Measurements from ENCODE around the gene PCDHA13.
A peak's percentile ranks its signal among the peaks of the same experiment; 100 is the strongest.
"Not testable (repeated sequence)": the region's sequence is repeated elsewhere in the genome, so short reads cannot be mapped to it uniquely, and the experiment has no call there.

Gene PCDHA13

GRCh38 chr5:140876541-140877261 is 5.2 kb upstream of the PCDHA13 start:
- not testable (repeated sequence) for H3K27ac ChIP-seq (ENCODE audit: low read length); H3K4me3 ChIP-seq (ENCODE audit: low read length); H3K9ac ChIP-seq (ENCODE audit: low read depth, low read length); H3K9me3 ChIP-seq (ENCODE audit: insufficient read depth, low read depth, low read length); H3K27me3 ChIP-seq (ENCODE audit: insufficient read depth, low read length); H3K4me1 ChIP-seq (ENCODE audit: insufficient read depth, low read length); H3K36me3 ChIP-seq (ENCODE audit: insufficient read depth, low read depth, low read length)

GRCh38 chr5:140877262-140877581 is 4.7 kb upstream of the PCDHA13 start:
- H3K9me3 ChIP-seq (ENCODE audit: insufficient read depth, low read depth, low read length) = no peaks in the 10 kb centered on the region; the same call in 1 of the 2 replicates
- H3K4me1 ChIP-seq (ENCODE audit: insufficient read depth, low read length) = no peaks in the 10 kb centered on the region; the same call in 1 of the 2 replicates
- no peaks in the 10 kb centered on the region for H3K27me3 ChIP-seq (ENCODE audit: insufficient read depth, low read length)
- H3K4me3 ChIP-seq (ENCODE audit: low read length) = no peak overlapping the region
- H3K9ac ChIP-seq (ENCODE audit: low read depth, low read length) = no peak overlapping the region
- no peak overlapping the region for H3K27ac ChIP-seq (ENCODE audit: low read length)
- H3K36me3 ChIP-seq (ENCODE audit: insufficient read depth, low read depth, low read length) = no peaks in the 10 kb centered on the region

GRCh38 chr5:140882591-140882899 is 621 bp downstream of the PCDHA13 start:
- H3K4me3 ChIP-seq (ENCODE audit: low read length) = peak overlapping the region; percentile 76
- no peaks in the 10 kb centered on the region for H3K9me3 ChIP-seq (ENCODE audit: insufficient read depth, low read depth, low read length)
- H3K9ac ChIP-seq (ENCODE audit: low read depth, low read length) = peak overlapping the region; percentile 47; the same call in 1 of the 2 replicates
- H3K27me3 ChIP-seq (ENCODE audit: insufficient read depth, low read length) = no peaks in the 10 kb centered on the region
- no peak overlapping the region for H3K27ac ChIP-seq (ENCODE audit: low read length)
- no peaks in the 10 kb centered on the region for H3K4me1 ChIP-seq (ENCODE audit: insufficient read depth, low read length)
- H3K36me3 ChIP-seq (ENCODE audit: insufficient read depth, low read depth, low read length) = no peaks in the 10 kb centered on the region

GRCh38 chr5:140883373-140883772 is 1.4 kb downstream of the PCDHA13 start:
- Histone ChIP-seq H3K27me3 (ENCODE audit: insufficient read depth, low read length) (no peaks in the 10 kb centered on the region), H3K9me3 (ENCODE audit: insufficient read depth, low read depth, low read length) (no peaks in the 10 kb centered on the region), H3K4me1 (ENCODE audit: insufficient read depth, low read length) (no peaks in the 10 kb centered on the region), H3K36me3 (ENCODE audit: insufficient read depth, low read depth, low read length) (no peaks in the 10 kb centered on the region), H3K9ac (ENCODE audit: low read depth, low read length) (no peak overlapping the region), H3K27ac (ENCODE audit: low read length) (no peak overlapping the region), H3K4me3 (ENCODE audit: low read length) (no peak overlapping the region)

GRCh38 chr5:140883927-140884697 is 2.2 kb downstream of the PCDHA13 start:
- no peaks in the 10 kb centered on the region for H3K27me3 ChIP-seq (ENCODE audit: insufficient read depth, low read length)
- H3K9ac ChIP-seq (ENCODE audit: low read depth, low read length) = no peak overlapping the region
- H3K4me1 ChIP-seq (ENCODE audit: insufficient read depth, low read length) = no peaks in the 10 kb centered on the region
- H3K36me3 ChIP-seq (ENCODE audit: insufficient read depth, low read depth, low read length) = no peaks in the 10 kb centered on the region
- no peaks in the 10 kb centered on the region for H3K9me3 ChIP-seq (ENCODE audit: insufficient read depth, low read depth, low read length)
- no peak overlapping the region for H3K27ac ChIP-seq (ENCODE audit: low read length)
- no peak overlapping the region for H3K4me3 ChIP-seq (ENCODE audit: low read length)

- Histone ChIP-seq H3K9ac (ENCODE audit: low read depth, low read length) (no peak overlapping the region), H3K27ac (ENCODE audit: low read length) (no peak overlapping the region), H3K36me3 (ENCODE audit: insufficient read depth, low read depth, low read length) (no peaks in the 10 kb centered on the region)
These were observed 34.4 kb downstream of the PCDHA13 start for GRCh38 chr5:140916325-140916724.

GRCh38 chr5:140923601-140924000 is 41.7 kb downstream of the PCDHA13 start:
- H3K27ac ChIP-seq (ENCODE audit: low read length) = no peak overlapping the region
- H3K9ac ChIP-seq (ENCODE audit: low read depth, low read length) = no peak overlapping the region
- H3K27me3 ChIP-seq (ENCODE audit: insufficient read depth, low read length) = peaks cover 46% of the 10 kb centered on the region
- H3K4me3 ChIP-seq (ENCODE audit: low read length) = no peak overlapping the region
- H3K9me3 ChIP-seq (ENCODE audit: insufficient read depth, low read depth, low read length) = no peaks in the 10 kb centered on the region
- H3K4me1 ChIP-seq (ENCODE audit: insufficient read depth, low read length) = no peaks in the 10 kb centered on the region
- no peaks in the 10 kb centered on the region for H3K36me3 ChIP-seq (ENCODE audit: insufficient read depth, low read depth, low read length)

More at GRCh38 chr5:140916325-140916724, 34.4 kb downstream of the PCDHA13 start:
- peaks cover 4% of the 10 kb centered on the region; the same call in 1 of the 2 replicates for H3K9me3 ChIP-seq (ENCODE audit: insufficient read depth, low read depth, low read length)
- H3K4me3 ChIP-seq (ENCODE audit: low read length) = no peak overlapping the region
- H3K4me1 ChIP-seq (ENCODE audit: insufficient read depth, low read length) = no peaks in the 10 kb centered on the region
- H3K27me3 ChIP-seq (ENCODE audit: insufficient read depth, low read length) = no peaks in the 10 kb centered on the region

- Histone ChIP-seq H3K4me1 (ENCODE audit: insufficient read depth, low read length) (no peaks in the 10 kb centered on the region; the same call in 1 of the 2 replicates), H3K4me3 (ENCODE audit: low read length) (peak within 1 kb of the TSS; percentile 76), H3K36me3 (ENCODE audit: insufficient read depth, low read depth, low read length) (no peaks in the 10 kb centered on the region), H3K9me3 (ENCODE audit: insufficient read depth, low read depth, low read length) (no peaks in the 10 kb centered on the region), H3K27me3 (ENCODE audit: insufficient read depth, low read length) (peaks cover 54% of the 10 kb centered on the region), H3K27ac (ENCODE audit: low read length) (no peak within 1 kb of the TSS), H3K9ac (ENCODE audit: low read depth, low read length) (peak within 1 kb of the TSS; percentile 39; the same call in 1 of the 2 replicates)
These were observed 44.0 kb downstream of the PCDHA13 start, which contains the start of gene PCDHAC1 for GRCh38 chr5:140925806-140926442. TSS of gene PCDHAC1 (plus strand) at chr5:140926299. CDS start at chr5:140926893, 594 bp downstream.

- peaks cover 54% of the 10 kb centered on the region for H3K27me3 ChIP-seq (ENCODE audit: insufficient read depth, low read length)
- H3K9ac ChIP-seq (ENCODE audit: low read depth, low read length) = peak overlapping the region; percentile 39; the same call in 1 of the 2 replicates
- peak overlapping the region; percentile 76 for H3K4me3 ChIP-seq (ENCODE audit: low read length)
- no peaks in the 10 kb centered on the region; the same call in 1 of the 2 replicates for H3K4me1 ChIP-seq (ENCODE audit: insufficient read depth, low read length)
- H3K36me3 ChIP-seq (ENCODE audit: insufficient read depth, low read depth, low read length) = no peaks in the 10 kb centered on the region
- no peaks in the 10 kb centered on the region for H3K9me3 ChIP-seq (ENCODE audit: insufficient read depth, low read depth, low read length)
- H3K27ac ChIP-seq (ENCODE audit: low read length) = no peak overlapping the region
These were observed 44.7 kb downstream of the PCDHA13 start for GRCh38 chr5:140926443-140927227.

GRCh38 chr5:140927228-140927573 is 45.3 kb downstream of the PCDHA13 start:
- H3K27me3 ChIP-seq (ENCODE audit: insufficient read depth, low read length) = peaks cover 54% of the 10 kb centered on the region
- H3K4me3 ChIP-seq (ENCODE audit: low read length) = peak overlapping the region; percentile 76
- peak overlapping the region; percentile 30; the same call in 1 of the 2 replicates for H3K9ac ChIP-seq (ENCODE audit: low read depth, low read length)
- H3K4me1 ChIP-seq (ENCODE audit: insufficient read depth, low read length) = no peaks in the 10 kb centered on the region; the same call in 1 of the 2 replicates
- no peaks in the 10 kb centered on the region for H3K36me3 ChIP-seq (ENCODE audit: insufficient read depth, low read depth, low read length)
- no peak overlapping the region for H3K27ac ChIP-seq (ENCODE audit: low read length)
- no peaks in the 10 kb centered on the region for H3K9me3 ChIP-seq (ENCODE audit: insufficient read depth, low read depth, low read length)

Data from iPS-20b (cell line).